Urinary bladder (tissue), 4 donors: ENCODE results near the gene SHC2. TPM values are rescaled to one million over a fixed set of nuclear protein-coding genes. Genes with fewer than 3 reads are reported as not detected.
A peak's percentile ranks its signal among the peaks of the same experiment; 100 is the strongest.

Source experiments
- DNase-seq: peaks from one replicate; pipeline ENCODE4 v3.0.0-alpha.2; 2015; ENCODE audit errors: extremely low spot score
- H3K27ac ChIP-seq: one replicate; pipeline ENCODE4 v1.5.1; 2013; ENCODE audit warnings: low read depth, mild to moderate bottlenecking, moderate library complexity
- H3K36me3 ChIP-seq: one replicate; pipeline ENCODE4 v1.6.1; 2013; ENCODE audit warnings: mild to moderate bottlenecking, moderate library complexity; ENCODE audit not compliant: insufficient read depth
- H3K4me1 ChIP-seq: one replicate; pipeline ENCODE4 v1.6.1; 2013; ENCODE audit warnings: mild to moderate bottlenecking, moderate library complexity; ENCODE audit not compliant: insufficient read depth
- H3K4me3 ChIP-seq: one replicate; pipeline ENCODE4 v1.5.1; 2013; ENCODE audit warnings: low read depth, low read length
- WGBS: extraction: QIAGEN DNeasy Blood & Tissue Kit; methylation state at CpG from one replicate; pipeline ENCODE4 v1.1.7; 2013; 5-methylcytosine and 5-hydroxymethylcytosine counted together
- polyA plus RNA-seq: library from polyadenylated mRNA; stranded (reverse); fragments of 200-250 nt; gene quantifications from one replicate; pipeline ENCODE4 v1.2.3, GENCODE V29; 2013
- total RNA-seq: library from RNA; depleted of rRNA; stranded (reverse); fragments of >200 nt; gene quantifications from one replicate; pipeline ENCODE4 v1.2.3, GENCODE V29; 2014
- donor health status: healthy with polysubstance abuse.
- donor health status: healthy.

Gene SHC2, protein sequence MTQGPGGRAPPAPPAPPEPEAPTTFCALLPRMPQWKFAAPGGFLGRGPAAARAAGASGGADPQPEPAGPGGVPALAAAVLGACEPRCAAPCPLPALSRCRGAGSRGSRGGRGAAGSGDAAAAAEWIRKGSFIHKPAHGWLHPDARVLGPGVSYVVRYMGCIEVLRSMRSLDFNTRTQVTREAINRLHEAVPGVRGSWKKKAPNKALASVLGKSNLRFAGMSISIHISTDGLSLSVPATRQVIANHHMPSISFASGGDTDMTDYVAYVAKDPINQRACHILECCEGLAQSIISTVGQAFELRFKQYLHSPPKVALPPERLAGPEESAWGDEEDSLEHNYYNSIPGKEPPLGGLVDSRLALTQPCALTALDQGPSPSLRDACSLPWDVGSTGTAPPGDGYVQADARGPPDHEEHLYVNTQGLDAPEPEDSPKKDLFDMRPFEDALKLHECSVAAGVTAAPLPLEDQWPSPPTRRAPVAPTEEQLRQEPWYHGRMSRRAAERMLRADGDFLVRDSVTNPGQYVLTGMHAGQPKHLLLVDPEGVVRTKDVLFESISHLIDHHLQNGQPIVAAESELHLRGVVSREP
- total RNA-seq (10.8 TPM), polyA plus RNA-seq (24.2 TPM)

DNA sequence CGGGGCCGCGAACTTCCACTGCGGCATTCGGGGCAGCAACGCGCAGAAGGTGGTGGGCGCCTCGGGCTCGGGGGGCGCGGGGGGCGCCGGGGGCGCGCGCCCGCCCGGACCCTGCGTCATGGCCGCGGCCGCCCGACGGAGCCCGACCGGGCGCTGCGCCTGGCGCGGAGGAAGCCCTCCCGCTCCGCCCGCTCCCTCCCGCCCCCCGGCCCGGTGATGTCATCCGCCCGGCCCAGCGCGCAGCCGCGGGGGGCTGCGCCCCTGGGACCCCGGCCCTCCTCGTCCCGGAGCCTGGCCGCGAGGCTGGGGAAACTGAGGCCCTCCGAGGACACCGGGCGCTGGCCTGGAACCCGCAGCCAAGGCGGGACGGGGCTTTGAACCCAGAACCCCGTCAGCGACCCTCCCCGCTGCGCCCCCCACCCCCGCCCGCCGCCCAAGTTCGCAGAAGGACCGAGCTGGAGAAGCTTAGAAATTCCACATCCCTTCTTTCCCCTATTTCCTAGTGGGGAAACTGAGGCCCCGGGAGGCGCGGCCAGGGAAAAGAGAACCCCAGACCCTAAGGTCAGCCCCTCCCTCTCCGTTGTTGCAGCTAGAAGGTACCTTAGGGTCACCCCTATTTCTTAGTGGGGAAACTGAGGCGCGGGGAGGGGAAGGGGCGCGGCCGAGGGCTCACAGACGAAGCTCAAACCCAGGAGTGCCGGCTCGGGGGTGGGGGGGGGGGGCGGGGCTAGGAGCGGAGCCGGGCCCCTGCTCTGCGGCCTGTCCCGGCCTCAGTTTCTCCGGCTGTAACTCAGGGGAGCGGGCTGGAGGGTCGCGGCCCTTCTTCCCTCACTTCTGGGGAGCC, at the start of gene SHC2:
SHC2 (minus strand) TSS at position 157 of the 844 bp plus-strand sequence; CDS start at position 120, 37 bp downstream.
- Histone ChIP-seq H3K4me1 (peaks cover 2% of the 10 kb centered on the region), H3K36me3 (no peaks in the 10 kb centered on the region), H3K27ac (peak within 1 kb of the TSS; percentile 67), H3K4me3 (peak within 1 kb of the TSS; percentile 72)
- WGBS = 2% methylated on average over 85 of the region's 85 CpGs
- DNase-seq = no peak

DNA sequence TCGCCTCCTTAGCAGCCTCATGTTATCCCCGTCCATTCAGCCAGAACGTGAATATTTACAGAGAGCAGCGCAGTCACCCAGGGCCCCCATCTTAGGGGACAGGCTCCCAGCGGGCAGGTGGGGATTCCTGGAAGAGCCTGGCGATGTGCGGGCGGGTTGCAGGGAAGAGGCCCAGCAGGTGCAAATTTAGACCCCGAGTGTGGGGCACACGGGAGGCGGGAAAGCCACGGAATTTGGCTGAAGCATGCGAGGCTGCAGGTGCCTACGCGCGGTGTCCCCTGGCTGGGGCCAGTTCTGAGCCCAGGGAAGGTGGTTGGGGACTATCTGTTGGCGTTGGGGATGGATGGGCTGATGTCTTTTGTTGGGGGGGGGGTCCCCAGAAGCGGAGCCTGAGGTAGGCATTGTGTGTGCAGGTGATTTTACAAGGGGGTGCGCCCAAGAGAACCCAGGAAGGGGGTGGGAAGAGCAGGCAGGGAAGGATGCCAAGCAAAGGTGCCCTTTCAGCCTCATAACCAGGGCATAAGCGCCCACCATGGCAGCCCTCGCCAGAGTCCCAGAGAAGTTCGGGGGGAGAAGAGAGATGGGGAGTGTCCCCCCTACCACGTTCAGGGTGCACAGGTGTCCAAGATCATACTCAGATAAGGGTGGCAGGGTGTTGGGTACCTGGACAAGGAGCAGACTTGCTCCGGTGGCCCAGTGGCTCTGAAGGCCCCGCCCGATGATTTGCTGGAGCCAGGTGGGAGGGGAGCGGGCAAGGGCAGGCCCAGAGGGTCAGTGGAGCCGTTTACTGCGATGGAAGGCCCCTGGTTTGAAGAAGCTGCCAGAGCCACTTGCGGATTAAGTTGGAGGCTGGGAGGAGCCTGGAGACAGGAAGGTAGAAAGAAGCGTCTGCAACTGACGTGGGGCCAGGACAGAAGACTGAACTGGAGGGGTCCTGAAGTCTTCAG, 47.6 kb upstream of the SHC2 start:
- H3K4me1 ChIP-seq = no peaks in the 10 kb centered on the region
- H3K27ac ChIP-seq = no peak overlapping the region
- WGBS = 56% methylated on average over 32 of the region's 32 CpGs
- H3K4me3 ChIP-seq = peak overlapping the region; percentile 91
- H3K36me3 ChIP-seq = no peaks in the 10 kb centered on the region
- no peak for DNase-seq

DNA sequence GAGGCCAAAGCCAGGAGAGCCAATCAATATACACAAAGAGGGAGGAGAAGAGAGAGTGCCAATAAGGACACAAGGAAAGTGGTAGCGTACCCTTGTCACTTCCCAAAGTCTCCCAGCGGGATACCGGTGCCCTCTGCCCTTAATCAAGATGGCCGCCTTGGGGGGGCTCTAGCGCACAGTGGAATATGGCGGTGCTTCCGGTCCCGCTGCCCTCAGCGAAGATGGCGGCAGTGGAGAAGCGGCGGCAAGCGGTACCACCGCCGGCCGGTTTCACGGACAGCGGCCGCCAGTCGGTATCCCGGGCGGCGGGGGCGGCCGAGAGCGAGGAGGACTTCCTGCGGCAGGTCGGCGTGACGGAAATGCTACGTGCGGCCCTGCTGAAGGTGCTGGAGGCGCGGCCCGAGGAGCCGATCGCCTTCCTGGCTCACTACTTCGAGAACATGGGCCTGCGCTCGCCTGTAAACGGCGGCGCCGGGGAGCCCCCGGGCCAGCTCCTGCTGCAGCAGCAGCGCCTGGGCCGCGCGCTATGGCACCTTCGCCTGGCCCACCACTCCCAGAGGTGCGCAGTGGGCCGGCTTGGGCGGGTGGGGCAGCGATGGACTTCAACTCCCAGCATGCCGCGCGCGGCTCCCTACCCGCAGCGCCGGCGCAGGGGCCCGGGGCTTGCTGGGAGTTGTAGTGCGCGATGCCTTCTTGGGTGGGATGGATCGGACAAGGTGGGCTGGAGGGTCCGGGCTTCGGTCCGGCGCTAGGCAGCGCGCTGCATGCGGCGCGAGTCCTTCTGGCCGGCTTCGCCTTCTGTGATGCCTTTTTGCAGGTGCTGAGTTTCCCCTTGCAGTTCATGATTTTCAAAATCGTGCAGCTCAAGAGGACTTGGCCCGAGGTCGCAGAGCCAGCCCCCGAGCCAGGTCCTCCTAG, 46.7 kb upstream of the SHC2 start, which contains the start of gene TPGS1:
TPGS1 (plus strand) TSS at position 212 of the 918 bp plus-strand sequence; CDS start at position 222, 10 bp downstream.
- Histone ChIP-seq H3K4me1 (no peaks in the 10 kb centered on the region), H3K4me3 (peak within 1 kb of the TSS; percentile 91), H3K27ac (peak within 1 kb of the TSS; percentile 76), H3K36me3 (no peaks in the 10 kb centered on the region)
- whole genome bisulfite sequencing = under 1% methylated on average over 81 of the region's 81 CpGs
- no peak for DNase-seq

DNA sequence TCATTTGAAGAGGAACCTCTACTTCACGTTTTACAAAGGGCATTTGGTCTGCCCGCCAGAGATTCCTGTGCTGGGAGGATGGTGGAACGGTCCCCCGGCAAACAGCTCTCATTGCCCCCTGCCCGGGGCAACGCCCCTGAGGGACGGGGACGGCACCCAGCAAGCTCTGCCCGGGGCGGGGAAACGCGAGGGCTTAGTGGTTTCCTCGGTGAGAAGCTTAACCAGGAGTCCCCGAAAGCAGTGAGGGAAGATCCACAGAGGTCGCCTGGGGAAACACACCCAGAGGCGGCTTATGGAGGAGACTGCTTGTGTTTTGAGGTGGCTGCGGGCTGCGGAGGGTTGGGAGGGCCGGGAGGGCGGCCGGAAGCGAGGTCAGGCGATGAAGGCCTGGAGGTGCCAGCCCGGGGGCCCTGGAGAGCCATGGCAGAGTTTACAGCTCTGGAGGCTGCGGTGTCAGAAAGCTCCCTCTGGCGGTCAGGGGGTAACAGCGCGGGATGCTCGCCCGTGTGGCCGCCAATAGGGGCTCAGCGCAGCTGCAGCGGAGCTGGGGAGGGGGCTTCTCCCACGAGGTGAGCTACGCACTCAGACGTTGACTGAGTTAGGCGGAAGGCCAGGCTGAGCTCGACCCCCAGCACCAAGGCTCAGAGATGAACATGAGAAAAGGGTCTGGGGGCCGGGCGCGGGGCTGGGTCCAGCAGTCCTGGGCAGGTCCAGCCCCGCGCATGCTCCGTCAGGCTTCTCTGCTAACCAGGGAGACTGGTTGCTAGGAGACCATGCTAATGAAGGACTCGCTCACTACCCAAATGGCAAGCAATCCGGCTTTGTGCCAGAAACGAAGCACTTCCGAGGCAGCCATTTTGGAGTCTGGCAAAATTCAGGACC, 45.8 kb upstream of the SHC2 start:
- Histone ChIP-seq H3K4me3 (peak overlapping the region; percentile 91), H3K36me3 (no peaks in the 10 kb centered on the region), H3K27ac (peak overlapping the region; percentile 76), H3K4me1 (no peaks in the 10 kb centered on the region)
- DNase-seq = peak; percentile 100
- 4% methylated on average over 48 of the region's 48 CpGs for WGBS

DNA sequence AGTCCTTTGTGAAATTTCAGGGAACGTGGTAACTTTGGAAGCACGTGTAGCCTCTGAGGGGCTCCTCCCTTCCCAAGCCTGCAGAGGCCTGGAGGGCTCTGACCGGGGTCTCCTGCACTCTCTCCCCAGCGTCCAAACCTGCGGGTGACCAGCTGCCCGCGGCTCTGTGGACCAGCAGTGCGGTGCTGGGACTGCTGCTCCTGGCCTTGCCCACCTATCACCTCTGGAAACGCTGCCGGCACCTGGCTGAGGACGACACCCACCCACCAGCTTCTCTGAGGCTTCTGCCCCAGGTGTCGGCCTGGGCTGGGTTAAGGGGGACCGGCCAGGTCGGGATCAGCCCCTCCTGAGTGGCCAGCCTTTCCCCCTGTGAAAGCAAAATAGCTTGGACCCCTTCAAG, 43.8 kb upstream of the SHC2 start:
- Histone ChIP-seq H3K4me1 (no peaks in the 10 kb centered on the region), H3K4me3 (no peak overlapping the region), H3K36me3 (no peaks in the 10 kb centered on the region), H3K27ac (no peak overlapping the region)
- WGBS = 88% methylated on average over 14 of the region's 14 CpGs
- DNase-seq = no peak

DNA sequence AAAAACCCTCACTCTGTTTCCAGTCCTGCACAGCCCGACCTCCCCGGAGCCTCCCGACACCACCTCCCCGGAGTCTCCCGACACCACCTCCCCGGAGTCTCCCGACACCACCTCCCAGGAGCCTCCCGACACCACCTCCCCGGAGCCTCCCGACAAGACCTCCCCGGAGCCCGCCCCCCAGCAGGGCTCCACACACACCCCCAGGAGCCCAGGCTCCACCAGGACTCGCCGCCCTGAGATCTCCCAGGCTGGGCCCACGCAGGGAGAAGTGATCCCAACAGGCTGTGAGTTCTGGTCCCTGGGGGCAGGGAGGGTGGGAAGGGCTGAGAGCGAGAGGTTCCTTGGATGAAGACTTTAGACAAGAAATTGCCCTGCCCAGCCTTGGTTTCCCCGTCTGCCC, 40.8 kb upstream of the SHC2 start:
- Histone ChIP-seq H3K4me1 (peaks cover 2% of the 10 kb centered on the region), H3K27ac (no peak overlapping the region), H3K36me3 (no peaks in the 10 kb centered on the region), H3K4me3 (no peak overlapping the region)
- no peak for DNase-seq
- 85% methylated on average over 17 of the region's 17 CpGs for WGBS

DNA sequence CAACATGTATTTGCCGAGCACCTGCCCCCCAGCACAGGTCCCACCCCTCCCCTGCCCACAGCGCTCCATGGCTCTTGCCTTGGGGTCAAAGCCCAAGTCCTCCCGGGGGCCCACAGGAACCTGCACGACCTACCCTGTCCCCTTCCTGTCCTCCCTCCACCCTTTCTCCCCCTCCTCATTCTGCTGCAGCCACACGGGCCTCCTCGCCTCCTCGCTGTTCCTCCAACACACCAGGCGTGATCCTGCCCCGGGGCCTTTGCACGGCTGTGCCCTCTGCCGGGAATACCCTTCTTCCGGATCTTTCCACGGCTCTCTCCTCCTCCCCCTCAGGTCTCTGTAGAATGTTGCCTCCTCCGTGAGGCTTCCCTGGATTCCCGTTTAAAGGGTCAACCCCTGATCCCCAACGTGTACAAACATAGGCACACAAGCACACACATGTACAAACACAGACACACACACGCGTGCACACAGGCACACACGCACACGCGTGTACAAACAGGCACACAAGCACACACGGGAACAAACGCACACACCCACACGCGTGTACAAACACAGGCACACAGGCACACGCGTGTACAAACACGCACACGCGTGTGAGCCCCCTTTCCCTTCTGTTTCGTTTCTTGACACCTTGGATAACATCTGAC, 38.3 kb upstream of the SHC2 start:
- H3K27ac ChIP-seq = no peak overlapping the region
- DNase-seq = no peak
- H3K4me1 ChIP-seq = peaks cover 2% of the 10 kb centered on the region
- H3K4me3 ChIP-seq = no peak overlapping the region
- WGBS = 77% methylated on average over 31 of the region's 31 CpGs
- no peaks in the 10 kb centered on the region for H3K36me3 ChIP-seq

DNA sequence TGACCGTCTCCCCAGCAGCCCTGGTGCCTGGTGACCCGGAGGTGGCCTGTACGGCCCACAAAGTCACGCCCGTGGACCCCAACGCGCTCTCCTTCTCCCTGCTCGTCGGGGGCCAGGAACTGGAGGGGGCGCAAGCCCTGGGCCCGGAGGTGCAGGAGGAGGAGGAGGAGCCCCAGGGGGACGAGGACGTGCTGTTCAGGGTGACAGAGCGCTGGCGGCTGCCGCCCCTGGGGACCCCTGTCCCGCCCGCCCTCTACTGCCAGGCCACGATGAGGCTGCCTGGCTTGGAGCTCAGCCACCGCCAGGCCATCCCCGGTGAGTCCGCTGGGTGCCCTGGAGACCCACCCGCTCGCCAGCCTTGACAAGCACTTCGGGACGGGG, 37.7 kb upstream of the SHC2 start:
- Histone ChIP-seq H3K4me3 (no peak overlapping the region), H3K27ac (no peak overlapping the region), H3K4me1 (peaks cover 2% of the 10 kb centered on the region), H3K36me3 (no peaks in the 10 kb centered on the region)
- no peak for DNase-seq
- 14% methylated on average over 26 of the region's 26 CpGs for WGBS

DNA sequence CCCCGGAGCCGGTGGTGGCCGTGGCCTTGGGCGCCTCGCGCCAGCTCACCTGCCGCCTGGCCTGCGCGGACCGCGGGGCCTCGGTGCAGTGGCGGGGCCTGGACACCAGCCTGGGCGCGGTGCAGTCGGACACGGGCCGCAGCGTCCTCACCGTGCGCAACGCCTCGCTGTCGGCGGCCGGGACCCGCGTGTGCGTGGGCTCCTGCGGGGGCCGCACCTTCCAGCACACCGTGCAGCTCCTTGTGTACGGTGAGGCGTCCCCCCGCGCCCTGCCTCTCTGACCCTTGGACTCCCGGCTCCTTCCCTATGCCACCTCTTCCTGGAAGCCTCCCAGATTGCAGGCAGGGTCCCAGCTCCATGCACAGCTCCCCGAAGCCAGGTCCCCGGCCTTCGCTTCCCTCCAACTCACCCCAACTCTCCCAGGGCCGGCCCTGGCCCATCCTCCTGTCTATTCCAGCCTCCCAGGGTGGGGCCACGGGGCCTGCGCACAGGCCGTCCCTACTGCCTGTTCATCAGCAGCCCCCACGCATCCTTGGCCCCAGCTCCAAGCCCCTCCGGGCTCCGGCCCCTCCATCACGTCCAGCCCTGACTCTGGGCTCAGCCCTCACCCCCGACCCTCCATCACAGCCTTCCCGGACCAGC, 37.2 kb upstream of the SHC2 start:
- 7% methylated on average over 50 of the region's 50 CpGs for WGBS
- Histone ChIP-seq H3K4me3 (no peak overlapping the region), H3K27ac (no peak overlapping the region), H3K36me3 (no peaks in the 10 kb centered on the region), H3K4me1 (peaks cover 2% of the 10 kb centered on the region)
- no peak for DNase-seq

DNA sequence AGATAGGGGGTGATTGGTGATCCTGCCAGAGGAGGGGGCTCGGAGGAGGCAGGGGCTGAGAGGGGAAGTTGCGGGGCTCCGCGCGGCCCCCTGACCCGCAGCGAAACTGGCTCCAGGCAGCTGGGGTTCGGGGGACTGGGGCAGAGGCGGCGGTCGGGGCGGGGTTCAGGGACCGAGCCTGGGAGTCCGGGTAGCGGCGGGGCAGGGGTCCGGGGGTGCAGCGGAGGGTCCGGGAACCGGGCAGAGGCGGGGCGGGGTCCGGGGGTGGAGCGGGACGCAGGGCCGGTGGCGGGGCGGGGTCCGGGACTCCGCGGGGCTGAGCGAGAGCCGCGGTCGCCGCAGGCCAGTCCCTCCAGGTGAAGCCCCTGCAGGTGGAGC, 36.6 kb upstream of the SHC2 start:
- H3K36me3 ChIP-seq = no peaks in the 10 kb centered on the region
- DNase-seq = no peak
- H3K4me1 ChIP-seq = peaks cover 2% of the 10 kb centered on the region
- H3K27ac ChIP-seq = no peak overlapping the region
- H3K4me3 ChIP-seq = no peak overlapping the region
- 1% methylated on average over 36 of the region's 36 CpGs for WGBS

DNA sequence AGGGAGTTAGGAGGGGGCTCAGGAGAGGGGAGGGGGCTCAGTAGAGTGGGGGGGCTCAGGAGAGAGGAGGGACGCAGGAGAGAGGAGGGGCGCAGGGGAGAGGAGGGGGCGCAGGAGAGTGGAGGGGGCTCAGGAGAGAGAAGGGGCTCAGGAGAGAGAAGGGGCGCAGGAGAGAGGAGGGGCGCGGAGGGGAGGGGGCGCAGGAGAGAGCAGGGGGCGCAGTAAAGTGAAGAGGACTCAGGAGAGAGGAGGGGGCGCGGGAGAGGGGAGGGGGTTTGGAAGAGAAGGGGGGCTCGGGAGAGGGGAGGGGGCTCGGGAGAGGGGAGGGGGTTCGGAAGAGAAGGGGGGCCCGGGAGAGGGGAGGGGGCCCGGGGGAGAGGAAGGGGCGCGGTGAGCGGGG, 36.2 kb upstream of the SHC2 start:
- 10% methylated on average over 17 of the region's 18 CpGs for WGBS
- Histone ChIP-seq H3K4me1 (peaks cover 2% of the 10 kb centered on the region), H3K4me3 (no peak overlapping the region), H3K36me3 (no peaks in the 10 kb centered on the region), H3K27ac (no peak overlapping the region)
- no peak for DNase-seq
